HG03139 (cell line): Measurements from ENCODE around the gene MARCKSL1.
A peak's percentile ranks its signal among the peaks of the same experiment; 100 is the strongest.
"Not testable (repeated sequence)": the region's sequence is repeated elsewhere in the genome, so short reads cannot be mapped to it uniquely, and the experiment has no call there.

Experiments
- ATAC-seq: cut with Tn5 transposase; IDR thresholded peaks from one replicate; pipeline ENCODE4 v1.9.1; 2021; ENCODE audit not compliant: unreplicated experiment

MARCKSL1 gene, protein sequence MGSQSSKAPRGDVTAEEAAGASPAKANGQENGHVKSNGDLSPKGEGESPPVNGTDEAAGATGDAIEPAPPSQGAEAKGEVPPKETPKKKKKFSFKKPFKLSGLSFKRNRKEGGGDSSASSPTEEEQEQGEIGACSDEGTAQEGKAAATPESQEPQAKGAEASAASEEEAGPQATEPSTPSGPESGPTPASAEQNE

DNA sequence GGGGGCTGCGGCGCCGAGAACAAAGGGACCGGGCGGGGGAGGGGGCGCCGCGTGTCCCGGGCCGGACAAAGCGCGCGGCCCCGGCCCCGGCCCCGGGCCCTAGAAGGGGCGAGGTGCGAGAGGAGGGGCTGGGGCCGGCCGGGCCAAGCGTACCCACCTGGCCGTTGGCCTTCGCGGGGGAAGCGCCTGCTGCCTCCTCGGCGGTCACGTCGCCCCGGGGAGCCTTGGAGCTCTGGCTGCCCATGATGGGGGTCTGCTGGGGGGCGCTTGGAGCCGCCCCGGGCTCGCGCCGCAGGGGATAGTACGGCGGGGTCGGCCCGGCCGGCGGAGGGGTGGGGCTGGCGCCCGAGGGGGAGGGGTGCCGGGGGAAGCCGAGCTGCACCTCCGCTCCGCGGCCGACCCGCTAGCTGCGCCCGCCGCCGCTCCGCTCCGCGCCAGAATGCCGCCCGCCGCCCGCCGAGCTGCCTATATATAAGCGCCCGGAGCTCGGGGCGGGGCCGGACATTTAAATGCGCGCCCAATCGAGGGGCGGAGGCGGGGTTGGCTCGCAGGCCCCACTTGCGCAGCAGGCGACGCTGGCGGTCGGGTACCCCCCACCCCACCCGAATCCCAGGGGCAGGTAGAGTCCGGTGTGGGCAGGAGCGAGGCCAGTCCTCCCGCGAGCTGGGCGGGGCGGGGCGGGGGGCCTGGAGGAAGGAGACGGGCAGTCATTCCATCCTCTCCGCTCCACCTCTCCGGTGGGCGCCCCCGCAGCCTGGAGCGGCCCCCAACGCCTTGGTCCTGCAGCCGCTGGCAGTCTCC lies at the start of gene MARCKSL1:
Gene MARCKSL1 (minus strand): TSS at position 444 of the 801 bp plus-strand sequence. CDS start 200 bp downstream, at position 244.
- ATAC-seq: peak; percentile 42

DNA sequence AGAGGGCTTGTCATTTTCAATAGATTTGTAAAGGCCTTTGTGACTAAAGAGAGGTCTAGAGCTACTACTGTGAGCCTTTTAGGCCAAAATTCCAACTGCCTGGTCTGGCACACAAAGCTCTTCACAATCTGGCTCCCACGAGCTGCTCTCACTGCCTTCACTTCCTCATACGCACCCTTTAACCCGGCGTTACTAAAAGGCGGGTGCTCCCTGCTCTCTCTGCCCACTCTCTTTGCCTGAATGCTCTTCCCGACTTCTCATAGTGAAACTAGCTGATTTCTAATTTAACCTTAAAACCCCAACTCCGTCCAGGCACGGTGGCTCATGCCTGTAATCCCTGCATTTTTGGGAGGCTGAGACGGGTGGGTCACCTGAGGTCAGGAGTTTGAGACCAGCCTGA lies 44.0 kb upstream of the MARCKSL1 start:
- no peak for ATAC-seq

DNA sequence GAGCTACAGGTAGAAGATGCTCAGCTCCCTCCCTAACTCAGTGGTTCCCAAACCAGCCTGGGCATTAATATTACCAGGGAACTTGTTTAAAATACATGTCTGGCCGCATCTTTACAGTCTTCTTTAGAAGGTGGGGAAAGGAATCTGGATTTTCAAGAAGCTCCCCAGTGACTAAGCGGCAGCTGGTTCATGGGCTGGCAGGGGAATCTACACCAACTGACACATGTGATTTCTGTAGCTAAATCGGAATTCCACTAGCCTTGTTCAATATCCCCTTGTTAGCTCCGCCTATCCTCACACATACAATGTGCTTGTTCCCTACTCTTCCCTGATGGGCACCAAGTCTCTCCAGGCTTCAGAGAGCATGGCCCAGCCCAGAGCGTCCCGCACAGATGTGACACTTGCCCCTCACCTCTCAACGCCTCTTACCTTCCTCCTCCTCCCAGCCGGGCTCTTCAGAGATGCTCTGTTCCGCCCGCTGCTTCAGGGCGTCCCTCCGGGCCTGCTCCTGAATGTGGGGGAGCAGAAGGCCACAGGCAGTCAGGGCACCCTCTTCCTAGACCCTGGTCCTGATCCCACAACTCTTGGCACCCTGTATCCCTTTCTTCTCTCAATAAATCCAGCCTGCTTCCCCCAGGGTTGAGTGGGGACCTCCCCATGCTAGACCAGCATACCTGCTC lies 41.6 kb upstream of the MARCKSL1 start:
- no peak for ATAC-seq

DNA sequence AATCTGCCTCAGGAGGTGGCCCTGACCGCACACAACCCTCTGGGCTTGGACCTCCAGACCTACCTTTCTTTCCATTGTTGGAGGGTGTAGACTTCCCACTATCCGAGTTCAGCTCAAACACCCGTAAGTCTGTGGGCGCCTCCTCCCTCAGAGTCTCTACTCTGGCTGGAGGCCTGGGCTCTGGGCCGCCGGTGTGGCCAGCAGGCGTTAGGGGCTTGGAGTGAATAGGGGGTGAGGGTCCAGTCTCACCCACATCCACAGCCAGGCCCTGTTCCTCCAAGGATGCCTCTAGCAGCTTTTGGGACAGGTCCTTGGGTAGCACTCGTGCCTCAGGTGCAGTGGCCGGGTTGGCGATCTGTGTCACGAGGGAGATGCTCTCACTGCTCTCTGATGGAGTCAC lies 40.2 kb upstream of the MARCKSL1 start:
- ATAC-seq: no peak

DNA sequence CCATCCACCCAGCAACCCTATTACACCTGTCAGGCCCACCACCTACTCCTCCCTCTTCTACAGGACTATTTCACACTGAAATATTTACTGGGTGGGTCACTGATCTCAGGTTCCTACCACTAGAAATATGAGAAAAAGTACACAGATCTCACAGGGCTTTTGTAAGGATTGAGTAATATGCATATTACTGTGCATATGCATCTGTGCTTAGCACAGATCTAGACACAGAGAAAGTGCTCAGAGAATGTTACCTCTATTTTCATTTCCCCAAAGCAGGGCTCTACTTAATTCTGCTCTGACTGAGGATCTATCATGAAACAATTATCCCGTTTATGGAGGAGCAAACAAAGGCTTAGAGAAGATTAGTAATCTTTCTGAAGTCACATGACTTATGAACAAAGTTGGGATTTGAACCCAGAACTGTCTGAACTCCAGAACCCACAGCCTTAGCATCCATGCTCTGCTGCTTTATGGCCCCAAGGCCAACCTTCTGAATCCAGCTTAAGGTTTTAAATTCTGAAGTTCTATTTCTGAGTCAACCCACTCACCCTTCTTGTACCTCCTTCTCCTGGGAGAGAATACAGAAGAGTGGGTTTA lies 38.1 kb upstream of the MARCKSL1 start:
- ATAC-seq: no peak

DNA sequence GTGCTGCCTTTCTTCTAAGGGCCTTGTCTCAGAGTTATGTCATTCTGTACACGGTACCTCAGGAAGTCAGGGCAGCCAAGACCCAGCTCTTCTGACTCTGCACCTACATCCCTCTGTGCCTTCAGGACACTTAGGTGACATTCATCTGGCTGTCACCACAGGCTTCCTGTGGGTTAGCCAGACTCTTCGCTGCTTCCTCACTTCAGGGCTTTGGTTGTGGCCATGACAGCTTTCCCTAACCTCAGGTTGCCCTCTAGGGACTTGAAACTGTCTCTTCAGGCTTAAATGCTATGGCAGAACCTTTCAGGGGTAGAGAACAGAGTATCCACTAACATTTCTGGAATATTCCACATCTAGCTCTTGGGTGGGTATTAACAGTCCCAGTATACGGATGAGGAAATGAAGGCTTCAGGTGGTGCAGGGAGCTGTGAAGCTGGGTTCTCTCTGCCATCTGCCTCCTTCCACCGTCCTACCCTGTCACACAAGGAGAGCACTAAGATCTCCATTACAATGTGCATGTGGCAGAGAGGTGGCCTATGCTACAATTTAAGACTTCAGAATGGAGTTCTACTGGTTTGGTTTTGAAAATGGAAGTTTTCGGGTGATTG lies 36.2 kb upstream of the MARCKSL1 start:
- no peak for ATAC-seq

DNA sequence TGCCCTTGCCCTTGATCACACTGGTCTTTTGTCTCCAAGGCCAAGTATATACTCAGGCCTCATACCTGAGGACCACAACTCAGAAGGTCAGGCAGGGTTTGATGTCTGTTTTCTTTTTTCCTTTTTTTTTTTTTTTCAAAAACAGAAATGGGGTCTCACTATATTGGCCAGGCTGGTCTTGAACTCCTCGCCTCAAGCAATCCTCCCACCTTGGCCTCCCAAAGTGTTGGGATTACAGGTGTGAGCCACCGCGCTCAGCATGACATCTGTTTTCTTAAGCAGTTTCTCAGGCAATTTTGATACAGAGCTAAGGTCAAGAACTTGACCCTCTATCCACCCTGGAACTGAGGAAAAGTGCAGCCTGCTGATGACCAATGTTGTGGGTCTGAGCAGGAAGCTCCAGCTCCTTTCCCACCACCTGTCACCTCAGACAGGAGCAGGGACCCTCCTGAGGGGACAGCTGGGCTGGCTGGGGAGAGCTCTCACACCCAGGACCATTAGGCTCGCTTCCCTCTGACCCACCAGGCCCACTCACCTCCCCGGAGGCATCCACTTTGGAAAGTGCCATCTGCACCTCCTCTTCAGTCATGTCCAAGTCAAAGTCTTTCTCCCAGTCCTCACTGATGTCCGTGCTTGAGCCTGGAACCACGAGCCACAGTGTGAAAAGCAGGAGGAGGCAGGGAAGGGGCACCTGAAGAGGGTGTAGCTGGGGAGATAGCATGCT lies 32.0 kb upstream of the MARCKSL1 start:
- no peak for ATAC-seq

DNA sequence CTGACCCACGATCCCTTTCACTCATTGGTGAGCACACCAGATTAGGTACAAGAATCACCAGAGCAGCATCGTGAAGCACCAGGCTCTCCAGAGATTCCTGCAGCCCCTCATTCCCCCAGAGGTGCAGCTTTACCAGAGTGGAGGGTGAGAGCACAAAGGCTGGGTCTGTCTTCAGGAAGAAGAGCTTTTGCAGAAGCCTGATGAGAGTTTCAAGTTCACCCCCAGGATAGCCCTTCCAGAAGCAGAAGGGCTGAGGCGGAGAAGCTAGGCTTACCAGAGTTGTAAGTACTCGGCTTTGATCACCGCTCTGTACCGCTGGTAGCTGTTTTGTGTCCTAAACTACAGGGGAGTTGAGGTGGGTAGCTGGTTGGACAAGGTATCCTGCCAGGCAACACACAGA lies 29.4 kb upstream of the MARCKSL1 start:
- no peak for ATAC-seq

DNA sequence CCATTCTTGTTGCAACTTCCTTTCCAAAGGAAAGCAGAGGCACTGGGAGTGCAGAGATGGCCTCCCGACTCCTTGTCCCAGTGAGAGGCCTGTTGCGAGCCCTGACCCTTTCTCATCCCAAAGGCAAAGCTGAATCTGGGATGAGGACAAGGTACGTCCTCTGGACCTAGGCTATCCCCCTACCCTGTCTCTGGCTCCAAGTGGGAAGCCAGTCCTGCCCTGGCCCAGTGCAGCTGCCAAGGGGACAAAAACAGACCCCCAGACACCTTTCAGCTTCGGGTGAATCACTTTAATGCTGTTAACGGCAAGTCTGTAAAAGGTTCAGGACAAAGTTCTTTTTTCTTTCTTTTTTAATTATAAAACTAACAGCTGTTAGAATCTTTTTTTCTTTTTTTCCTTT lies 28.8 kb upstream of the MARCKSL1 start:
- no peak for ATAC-seq

DNA sequence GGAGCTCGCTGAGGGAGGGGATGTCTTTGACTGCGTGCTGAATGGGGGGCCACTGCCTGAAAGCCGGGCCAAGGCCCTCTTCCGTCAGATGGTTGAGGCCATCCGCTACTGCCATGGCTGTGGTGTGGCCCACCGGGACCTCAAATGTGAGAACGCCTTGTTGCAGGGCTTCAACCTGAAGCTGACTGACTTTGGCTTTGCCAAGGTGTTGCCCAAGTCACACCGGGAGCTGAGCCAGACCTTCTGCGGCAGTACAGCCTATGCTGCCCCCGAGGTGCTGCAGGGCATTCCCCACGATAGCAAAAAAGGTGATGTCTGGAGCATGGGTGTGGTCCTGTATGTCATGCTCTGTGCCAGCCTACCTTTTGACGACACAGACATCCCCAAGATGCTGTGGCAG lies 27.7 kb upstream of the MARCKSL1 start:
- no peak for ATAC-seq

DNA sequence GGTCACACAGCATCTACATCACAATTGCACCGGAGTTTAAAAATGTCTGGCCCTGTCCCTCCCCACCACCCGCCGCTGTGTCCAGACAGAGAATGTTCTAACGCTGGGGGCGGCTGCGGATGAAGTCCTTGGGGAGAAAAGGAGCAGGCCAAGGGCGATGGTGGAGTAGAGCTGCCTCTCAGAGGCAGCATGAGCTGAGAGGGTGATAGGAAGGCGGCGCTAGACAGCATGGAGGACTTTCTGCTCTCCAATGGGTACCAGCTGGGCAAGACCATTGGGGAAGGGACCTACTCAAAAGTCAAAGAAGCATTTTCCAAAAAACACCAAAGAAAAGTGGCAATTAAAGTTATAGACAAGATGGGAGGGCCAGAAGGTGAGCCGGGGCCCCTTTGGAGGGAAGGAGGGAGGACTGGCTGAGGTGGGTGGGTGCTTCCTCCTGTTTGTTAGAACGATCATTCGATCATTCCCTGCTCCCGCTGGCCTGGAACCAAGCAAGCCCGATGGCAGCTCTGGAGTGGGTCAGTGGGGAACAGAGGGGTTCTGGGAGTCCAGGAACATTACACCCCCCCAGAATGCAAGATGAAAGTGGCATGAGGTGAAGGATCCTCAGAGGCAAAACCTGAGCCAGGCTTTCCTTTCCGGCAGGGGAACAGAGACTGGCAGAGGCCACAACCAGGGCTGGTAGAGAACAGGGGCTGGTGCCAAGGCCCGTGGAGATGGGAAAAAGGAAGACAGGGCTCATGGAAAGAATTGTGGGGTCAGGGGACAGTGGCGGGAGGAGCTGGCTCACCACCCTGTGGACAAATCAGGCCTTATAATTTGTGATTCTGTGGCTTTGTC lies 26.7 kb upstream of the MARCKSL1 start, which contains the start of the genes FAM229A and TSSK3:
Gene FAM229A (minus strand): TSS at position 12 of the 840 bp plus-strand sequence. CDS start 394 bp downstream, outside the sequence.
Gene TSSK3 (plus strand): TSS at position 66 of the 840 bp plus-strand sequence. CDS start 163 bp downstream, at position 229.
- ATAC-seq: no peak

DNA sequence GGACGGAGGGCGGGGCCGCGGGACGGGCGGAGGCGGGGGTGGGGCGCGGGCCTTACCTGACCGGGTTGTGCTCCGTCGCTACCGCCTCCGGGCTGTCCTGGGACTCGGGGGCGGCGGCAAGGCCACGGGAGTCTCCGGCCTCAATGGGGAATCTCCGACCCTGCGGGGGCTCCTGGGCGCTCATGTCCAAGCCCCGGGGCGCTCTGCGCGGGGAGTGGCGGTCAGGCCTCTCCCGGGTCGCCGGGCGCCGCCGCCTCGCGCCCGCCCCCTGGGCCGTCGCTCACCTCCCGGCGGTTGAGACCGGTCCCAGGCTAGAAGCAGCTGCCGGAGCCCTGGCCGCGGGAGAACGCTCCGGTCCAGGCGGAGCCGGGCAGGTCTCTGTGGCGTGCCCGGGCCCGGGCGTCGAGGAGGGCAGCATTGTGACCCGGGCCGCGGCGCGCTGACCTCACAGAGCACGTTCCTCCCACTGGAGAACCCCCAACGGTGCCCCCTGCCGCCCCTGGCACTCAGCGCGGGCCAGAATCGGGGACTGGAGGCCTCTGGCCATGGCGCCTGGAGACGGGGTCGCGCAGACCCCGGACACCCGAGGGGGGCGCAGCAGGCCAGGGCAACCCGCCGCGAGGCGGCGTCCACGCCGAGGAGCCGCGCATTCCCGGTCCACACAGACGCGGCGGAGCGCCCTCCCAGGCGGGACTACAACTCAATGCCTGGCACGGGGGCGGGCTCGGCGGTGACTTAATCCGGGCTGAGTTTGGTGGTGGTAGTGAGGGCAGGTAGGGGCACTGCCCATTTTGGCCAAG lies 25.8 kb upstream of the MARCKSL1 start:
- no peak for ATAC-seq

DNA sequence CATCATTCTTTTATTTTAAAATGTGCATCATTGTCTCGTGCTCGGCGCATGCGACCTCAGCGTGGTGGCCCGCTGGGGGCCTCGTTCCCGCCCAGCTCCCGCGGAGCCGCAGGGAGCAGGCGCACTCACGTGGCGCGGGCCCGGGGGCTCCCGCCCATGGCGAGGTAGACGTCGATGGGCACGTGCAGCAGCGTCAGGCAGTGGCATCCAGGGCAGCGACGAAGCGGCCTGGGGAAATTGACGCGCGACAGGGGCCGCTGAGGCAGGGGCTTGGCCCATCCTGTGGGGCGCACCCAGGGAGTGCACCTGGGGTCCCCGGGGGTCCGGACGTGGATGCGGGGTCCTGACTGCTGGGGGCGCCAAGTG lies 25.3 kb upstream of the MARCKSL1 start:
- ATAC-seq: no peak

DNA sequence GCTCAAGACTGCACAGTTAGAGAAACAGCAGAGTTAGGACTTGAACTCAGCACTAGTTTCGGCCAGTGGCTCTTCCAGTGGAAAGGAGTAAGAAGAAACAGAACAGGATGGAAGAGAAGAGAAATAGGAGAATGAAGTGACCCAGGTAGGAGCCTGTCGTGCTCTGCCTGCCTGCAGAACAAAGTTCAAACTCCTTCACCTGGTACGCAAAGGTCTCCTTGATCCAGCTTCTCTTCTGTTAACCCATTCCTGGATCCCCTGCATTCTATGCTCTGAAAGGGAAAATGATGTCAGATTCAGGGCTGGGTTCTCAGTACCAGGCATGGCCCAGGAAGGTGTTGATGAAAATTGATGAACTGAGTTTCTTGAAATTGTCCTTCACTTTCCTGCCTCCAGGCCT lies 22.4 kb upstream of the MARCKSL1 start:
- ATAC-seq: no peak

DNA sequence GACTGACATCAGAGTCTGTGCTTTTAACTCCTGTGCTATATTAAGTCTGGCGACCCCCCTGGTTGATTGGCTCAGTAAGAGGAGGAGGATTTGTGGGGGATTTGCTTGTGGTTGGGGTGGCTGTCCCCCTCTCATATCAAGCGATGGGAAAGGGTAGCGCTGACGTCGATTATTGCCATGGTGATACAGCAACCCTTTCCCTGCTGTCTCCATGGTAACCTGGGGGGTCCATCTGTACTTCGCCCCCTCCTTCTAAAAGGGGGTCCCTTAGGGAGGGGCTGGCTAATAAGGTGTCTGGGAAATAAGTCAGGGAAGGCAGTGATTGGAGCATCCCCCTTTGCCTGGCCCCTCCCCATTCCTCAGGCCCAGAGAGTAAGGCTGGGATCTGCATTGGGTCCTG lies 21.6 kb upstream of the MARCKSL1 start:
- no peak for ATAC-seq

DNA sequence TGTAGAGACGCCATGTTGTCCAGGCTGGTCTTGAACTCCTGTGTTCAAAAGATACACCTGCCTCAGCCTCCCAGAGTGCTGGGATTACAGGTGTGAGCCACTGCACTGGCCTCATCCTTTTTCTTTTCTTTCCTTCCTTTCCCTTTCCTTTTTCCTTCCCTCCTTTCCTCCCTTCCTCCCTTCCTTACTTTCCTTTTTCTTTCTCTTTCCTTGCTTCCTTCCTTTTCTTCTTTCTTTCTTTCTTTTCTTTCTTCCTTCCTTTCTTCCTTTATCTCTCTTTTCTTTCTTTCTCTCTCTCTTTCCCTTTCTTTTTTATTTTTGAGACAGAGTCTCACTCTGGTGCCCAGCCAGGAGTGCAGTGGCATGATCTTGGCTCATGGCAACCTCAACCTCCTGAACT lies 20.4 kb upstream of the MARCKSL1 start:
- ATAC-seq: no peak

DNA sequence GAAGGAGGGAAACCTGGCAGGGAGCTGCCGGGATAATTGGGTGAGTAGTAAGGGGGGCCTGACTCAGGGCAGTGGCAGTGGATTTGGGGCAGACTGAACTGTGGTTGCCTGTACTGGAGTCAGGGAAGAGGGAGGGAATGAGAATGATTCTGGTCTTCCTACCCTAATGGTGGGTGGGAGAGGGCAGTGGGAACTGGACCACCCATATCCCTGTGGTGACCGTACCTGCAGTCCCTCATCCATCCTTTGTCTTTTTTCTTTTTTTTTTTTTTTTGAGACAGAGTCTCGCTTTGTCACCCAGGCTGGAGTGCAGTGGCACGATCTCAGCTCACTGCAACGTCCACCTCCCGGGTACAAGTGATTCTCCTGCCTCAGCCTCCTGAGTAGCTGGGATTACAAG lies 19.7 kb upstream of the MARCKSL1 start:
- not testable (repeated sequence) for ATAC-seq

DNA sequence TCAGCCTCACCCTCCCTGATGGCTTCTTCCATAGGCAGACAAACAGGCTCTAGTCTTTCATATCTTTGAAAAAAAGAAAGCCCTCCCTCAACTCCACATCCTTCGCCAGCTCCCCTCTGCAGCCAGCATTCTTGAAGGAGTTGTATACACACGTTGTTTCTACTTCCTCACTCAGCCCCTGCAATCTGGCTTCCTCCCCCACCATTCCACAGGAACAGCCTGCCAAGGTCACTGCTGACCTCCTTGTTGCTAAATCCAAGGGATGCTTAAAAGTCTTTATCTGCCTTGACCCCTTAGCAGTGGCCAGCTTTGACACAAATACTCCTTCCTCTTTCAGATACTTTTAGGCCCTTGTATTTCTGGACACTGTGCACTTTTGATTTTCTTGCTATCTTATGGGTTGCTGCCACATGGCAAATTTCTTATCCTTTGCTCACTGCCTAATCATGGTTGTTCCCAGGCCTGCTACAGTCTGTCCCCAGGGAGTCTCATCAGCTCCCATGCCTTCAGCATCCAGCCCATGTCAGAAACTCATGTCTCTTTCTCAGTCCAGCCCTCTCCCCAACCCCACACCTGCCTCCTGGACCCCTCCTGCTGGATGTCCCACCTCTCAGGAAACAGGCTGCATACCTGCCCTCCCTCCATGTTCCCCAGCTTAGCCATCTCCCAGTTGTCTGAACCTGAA lies 18.0 kb upstream of the MARCKSL1 start:
- no peak for ATAC-seq
